RWPE1 (cell line): Measurements from ENCODE around the gene KIF16B.
"Not testable (repeated sequence)": the region's sequence is repeated elsewhere in the genome, so short reads cannot be mapped to it uniquely, and the experiment has no call there.

Experiments
- CTCF ChIA-PET: fragments of 350-600 bp; sonication (Branson Sonifier 250); formaldehyde crosslinking; extraction: SDS; loops from one replicate; lab custom pipeline; 2021; lab: Yijun Ruan, JAX
- POLR2A ChIA-PET: fragments of 400-600 bp; formaldehyde crosslinking; extraction: SDS; loops from one replicate; lab custom pipeline; 2020; ENCODE audit warnings: antibody characterized with exemption; ENCODE audit not compliant: low non-redundant PET; lab: Yijun Ruan, JAX
- DNase-seq: peaks from one replicate; pipeline ENCODE4 v3.0.0; 2012; ENCODE audit warnings: low spot score
- H3K27ac ChIP-seq: fragments of 450-650 bp; 2 replicates; pipeline ENCODE4 v1.5.1; 2017
- CTCF ChIP-seq: fragments of 450-650 bp; conservative IDR thresholded peaks from 2 replicates; pipeline ENCODE4 v1.5.1; 2017; ENCODE audit warnings: low read depth, mild to moderate bottlenecking

Gene KIF16B

DNA sequence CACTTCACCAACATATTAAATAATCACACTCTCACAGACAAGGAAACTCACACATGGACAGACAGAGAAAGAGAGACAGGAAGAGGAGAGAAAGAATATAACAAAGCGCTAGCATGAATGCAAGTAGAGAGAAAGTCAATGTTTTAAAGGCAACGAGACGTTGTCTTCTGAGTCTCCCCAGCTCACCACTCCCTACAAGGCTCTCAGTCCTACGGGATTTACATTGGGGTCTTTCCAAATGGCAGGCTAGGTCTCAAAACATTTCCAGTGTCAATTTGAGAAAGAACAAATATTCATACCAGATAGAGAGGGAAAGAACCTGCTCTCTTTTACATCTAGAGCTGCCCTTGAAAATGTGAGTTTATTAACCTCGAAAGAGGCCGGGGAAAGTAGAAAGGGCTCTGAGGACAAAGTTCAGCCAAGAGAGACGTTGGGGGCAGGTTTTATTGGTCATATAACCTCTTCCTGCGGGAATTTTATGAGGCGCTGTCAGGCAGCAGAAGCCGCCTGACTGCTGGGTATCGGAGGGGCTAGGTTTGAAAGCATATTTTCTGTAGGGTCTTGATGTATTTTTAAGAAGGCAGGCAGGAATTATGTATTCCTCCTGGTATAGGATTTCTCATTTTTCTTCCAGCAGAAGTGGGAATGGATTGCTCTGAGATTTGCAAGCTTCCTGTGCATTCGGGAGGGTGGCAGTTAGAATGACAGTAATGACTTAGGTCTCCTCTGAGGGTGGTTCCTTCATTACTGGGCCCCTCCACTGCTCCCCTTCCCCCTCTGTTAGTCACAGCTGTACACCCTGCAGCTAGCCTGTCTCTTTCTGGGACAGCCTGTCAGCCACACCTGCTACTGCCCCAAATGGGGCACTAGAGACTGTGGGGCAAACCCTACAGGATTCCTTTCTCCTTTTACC, 34.4 kb upstream of the KIF16B start:
- H3K27ac ChIP-seq, result no peak overlapping the region
- no peak for DNase-seq
- POLR2A ChIA-PET, result no interaction called here
- TF ChIP-seq CTCF, result no peak
- CTCF ChIA-PET, result no interaction called here

DNA sequence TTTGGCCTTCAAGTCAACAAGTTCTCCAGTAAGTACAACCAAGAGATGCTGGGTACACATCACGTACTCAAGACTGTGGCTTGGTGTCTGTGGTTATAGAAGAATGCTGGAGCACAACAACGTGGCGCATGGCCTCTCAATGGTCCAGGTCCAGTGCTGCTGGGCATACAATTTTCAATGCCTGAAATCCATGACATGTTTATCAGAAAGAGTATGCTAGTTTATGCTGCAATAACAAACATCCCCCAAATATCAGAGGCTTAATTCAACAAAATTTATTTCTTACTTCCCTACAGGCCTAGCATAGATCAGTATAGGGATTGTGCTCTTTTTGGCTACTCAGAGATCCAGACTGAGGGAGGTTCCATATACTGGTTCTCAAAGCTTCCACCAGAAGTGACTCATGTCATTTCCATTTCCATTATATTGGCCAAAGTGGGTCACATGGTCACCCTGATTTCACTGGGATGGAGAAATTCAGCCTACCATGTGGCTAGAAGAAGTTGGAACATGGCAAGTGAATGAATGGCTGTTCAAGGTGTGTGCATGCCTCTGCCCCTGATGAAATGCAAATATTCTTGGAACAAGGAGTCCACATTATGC, 33.3 kb upstream of the KIF16B start:
- POLR2A ChIA-PET, result no interaction called here
- no peak for DNase-seq
- CTCF ChIA-PET, result interaction anchor here (0.7 kb wide), 1 partner anchor 640 kb away, joined by 3 read pairs; no protein-coding TSS in a partner anchor
- H3K27ac ChIP-seq, result no peak overlapping the region
- TF ChIP-seq CTCF, result no peak

- POLR2A ChIA-PET, result no interaction called here
- no peak overlapping the region for H3K27ac ChIP-seq
- DNase-seq, result no peak
- CTCF ChIA-PET, result no interaction called here
- no peak for TF ChIP-seq CTCF
Measured at GRCh38 chr20:16601047-16601446, 27.8 kb upstream of the KIF16B start.

- TF ChIP-seq CTCF, result no peak
- ChIA-PET POLR2A (no interaction called here), CTCF (interaction anchor here (0.7 kb wide), 1 partner anchor 39 kb away, joined by 4 read pairs; no protein-coding TSS in a partner anchor)
- no peak for DNase-seq
- no peak overlapping the region for H3K27ac ChIP-seq
Measured at GRCh38 chr20:16599257-16599656, 26.0 kb upstream of the KIF16B start.

GRCh38 chr20:16596991-16597390, 23.7 kb upstream of the KIF16B start:
- ChIA-PET CTCF (interaction anchor here (0.6 kb wide), 1 partner anchor 1054 kb away, joined by 5 read pairs; no protein-coding TSS in a partner anchor), POLR2A (no interaction called here)
- DNase-seq, result no peak
- no peak for TF ChIP-seq CTCF
- no peak overlapping the region for H3K27ac ChIP-seq

GRCh38 chr20:16596404-16596803, 23.2 kb upstream of the KIF16B start:
- CTCF ChIA-PET, DNase-seq, H3K27ac ChIP-seq: not testable (repeated sequence)

DNA sequence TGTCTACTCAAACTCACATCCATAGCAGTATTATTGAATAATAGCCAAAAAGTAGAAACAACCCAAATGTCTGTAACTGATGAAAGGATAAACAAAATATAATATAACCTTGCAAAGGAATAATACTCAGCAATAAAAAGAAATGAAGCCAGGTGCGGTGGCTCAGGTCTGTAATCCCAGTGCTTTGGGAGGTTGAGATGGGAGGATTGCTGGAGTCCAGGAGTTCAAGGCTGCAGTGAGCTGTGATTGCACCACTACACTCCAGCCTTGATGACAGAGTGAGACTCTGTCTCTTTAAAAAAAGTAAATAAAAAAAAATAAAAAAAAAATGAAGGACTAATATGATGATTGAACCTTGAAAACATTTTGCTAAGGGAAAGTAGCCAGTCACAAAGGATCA, 22.1 kb upstream of the KIF16B start:
- ChIA-PET POLR2A (no interaction called here), CTCF (no interaction called here)
- H3K27ac ChIP-seq, result no peak overlapping the region

More at GRCh38 chr20:16596404-16596803, 23.2 kb upstream of the KIF16B start:
- POLR2A ChIA-PET, result not testable (repeated sequence)

More for the DNA sequence above, 22.1 kb upstream of the KIF16B start:
- DNase-seq, result no peak
- TF ChIP-seq CTCF, result no peak
